Lower lobe of right lung (tissue), 2 donors: ENCODE results near the gene SUN5. TPM values are rescaled to one million over a fixed set of nuclear protein-coding genes. Genes with fewer than 3 reads are reported as not detected.

ENCODE experiments used
- ATAC-seq, 2 donors: fragments of 200-7000 bp; cut with Tn5 transposase; one replicate each; pipeline ENCODE4 v1.9.1; 2020 to 2022; ENCODE audit warnings: mild to moderate bottlenecking in 2 of 2, moderate library complexity in 2 of 2
- DNase-seq: peaks from one replicate; pipeline ENCODE4 v3.0.0-alpha.2; 2020
- H3K27ac ChIP-seq: fragments of 200-600 bp; one replicate; pipeline ENCODE4 v1.8.0; 2022
- H3K27me3 ChIP-seq: fragments of 200-600 bp; one replicate; pipeline ENCODE4 v1.8.0; 2022; ENCODE audit warnings: low read depth
- H3K36me3 ChIP-seq: fragments of 200-600 bp; one replicate; pipeline ENCODE4 v1.8.0; 2022; ENCODE audit warnings: mild to moderate bottlenecking
- H3K4me1 ChIP-seq: fragments of 200-600 bp; one replicate; pipeline ENCODE4 v1.8.0; 2022
- H3K4me3 ChIP-seq: fragments of 200-600 bp; one replicate; pipeline ENCODE4 v1.8.0; 2022; ENCODE audit warnings: mild to moderate bottlenecking
- H3K9me3 ChIP-seq: fragments of 200-600 bp; one replicate; pipeline ENCODE4 v1.8.0; 2022
- CTCF ChIP-seq: fragments of 200-600 bp; IDR thresholded peaks from one replicate; pipeline ENCODE4 v1.8.0; 2022; ENCODE audit warnings: antibody characterized with exemption, mild to moderate bottlenecking
- intact Hi-C: fragments of 100-400 bp; cut with DNase I; formaldehyde crosslinking; loops from one replicate; pipeline ENCODE4 v1.11.0; 2022
- total RNA-seq: library from RNA; stranded (reverse); fragmentation: NEBNext Ultra II Directional; extraction: Animal tissue kit (Norgen Biotek cat#: 25700); gene quantifications from one replicate; pipeline ENCODE4 v1.2.1, GENCODE V29; 2021
- donor health status: DM: no; HTN: yes; CAD: no; lungs with severe emphysema.

SUN5 gene
- total RNA-seq, 1 donor from 2014 or later: not detected

- Histone ChIP-seq H3K27me3 (no peaks in the 10 kb centered on the region), H3K9me3 (no peaks in the 10 kb centered on the region), H3K27ac (no peak overlapping the region), H3K36me3 (no peaks in the 10 kb centered on the region), H3K4me3 (no peak overlapping the region), H3K4me1 (peaks cover 8% of the 10 kb centered on the region)
- intact Hi-C loops: no loop called here
- DNase-seq: no peak
- no peak for TF ChIP-seq CTCF
- no peak for ATAC-seq
These were observed 34.7 kb downstream of the SUN5 start for GRCh38 chr20:32969356-32970114.

GRCh38 chr20:32968478-32969241, 35.6 kb downstream of the SUN5 start:
- ATAC-seq: no peak
- no peak for DNase-seq

GRCh38 chr20:32967961-32968457, 36.2 kb downstream of the SUN5 start:
- ATAC-seq: no peak
- no peak for TF ChIP-seq CTCF

More at GRCh38 chr20:32968478-32969241, 35.6 kb downstream of the SUN5 start:
- no peaks in the 10 kb centered on the region for H3K36me3 ChIP-seq
- TF ChIP-seq CTCF: no peak
- H3K4me3 ChIP-seq: no peak overlapping the region
- H3K9me3 ChIP-seq: no peaks in the 10 kb centered on the region
- no peak overlapping the region for H3K27ac ChIP-seq
- peaks cover 8% of the 10 kb centered on the region for H3K4me1 ChIP-seq
- intact Hi-C loops: no loop called here
- H3K27me3 ChIP-seq: no peaks in the 10 kb centered on the region

GRCh38 chr20:32966881-32967781, 37.1 kb downstream of the SUN5 start:
- Histone ChIP-seq H3K9me3 (no peaks in the 10 kb centered on the region), H3K4me1 (peaks cover 8% of the 10 kb centered on the region), H3K27ac (no peak overlapping the region), H3K27me3 (peaks cover 6% of the 10 kb centered on the region), H3K36me3 (no peaks in the 10 kb centered on the region), H3K4me3 (no peak overlapping the region)
- ATAC-seq: no peak
- DNase-seq: no peak
- intact Hi-C loops: no loop called here
- TF ChIP-seq CTCF: no peak

More at GRCh38 chr20:32967961-32968457, 36.2 kb downstream of the SUN5 start:
- peaks cover 8% of the 10 kb centered on the region for H3K4me1 ChIP-seq
- H3K27me3 ChIP-seq: peaks cover 6% of the 10 kb centered on the region
- H3K9me3 ChIP-seq: no peaks in the 10 kb centered on the region
- H3K36me3 ChIP-seq: no peaks in the 10 kb centered on the region
- DNase-seq: no peak
- intact Hi-C loops: no loop called here
- no peak overlapping the region for H3K4me3 ChIP-seq
- H3K27ac ChIP-seq: no peak overlapping the region

GRCh38 chr20:32966382-32966781, 37.9 kb downstream of the SUN5 start:
- no peaks in the 10 kb centered on the region for H3K36me3 ChIP-seq
- no peak overlapping the region for H3K27ac ChIP-seq
- no peak for ATAC-seq
- peaks cover 8% of the 10 kb centered on the region for H3K4me1 ChIP-seq
- intact Hi-C loops: no loop called here
- TF ChIP-seq CTCF: no peak
- H3K4me3 ChIP-seq: no peak overlapping the region
- no peaks in the 10 kb centered on the region for H3K9me3 ChIP-seq
- H3K27me3 ChIP-seq: peaks cover 6% of the 10 kb centered on the region
- DNase-seq: no peak
